AG09309 (cell line): ENCODE measurements around the gene FBXO39.

Experiments used
- DNase-seq: peaks from one replicate; pipeline ENCODE4 v3.0.0-alpha.2; 2010; ENCODE audit warnings: low read depth
- H3K4me3 ChIP-seq: 2 replicates; pipeline ENCODE4 v1.5.1; 2011; ENCODE audit warnings: mild to moderate bottlenecking, low read depth, low read length, moderate library complexity; ENCODE audit not compliant: control insufficient read depth
- CTCF ChIP-seq: IDR thresholded peaks from 2 replicates; pipeline ENCODE4 v1.5.1; 2011; ENCODE audit warnings: mild to moderate bottlenecking, low read depth, low read length, inconsistent platforms; ENCODE audit not compliant: insufficient read depth, control insufficient read depth; ENCODE audit errors: missing control alignments

FBXO39 gene

GRCh38 chr17:6753546-6753945 lies 22.5 kb upstream of the FBXO39 start:
- no peak for TF ChIP-seq CTCF
- H3K4me3 ChIP-seq = no peak overlapping the region
- no peak for DNase-seq

- TF ChIP-seq CTCF = no peak
- DNase-seq = peak; percentile 18
- H3K4me3 ChIP-seq = peak overlapping the region; percentile 58
Measured at GRCh38 chr17:6755281-6755680, 20.7 kb upstream of the FBXO39 start.

GRCh38 chr17:6755731-6756184 lies 20.3 kb upstream of the FBXO39 start, which contains the start of gene XAF1:
XAF1 (plus strand) TSS chr17:6756046; CDS start chr17:6756079, 33 bp downstream.
- peak within 1 kb of the TSS; percentile 58 for H3K4me3 ChIP-seq
- DNase-seq = peak; percentile 34
- TF ChIP-seq CTCF = no peak

GRCh38 chr17:6756425-6757031 lies 19.5 kb upstream of the FBXO39 start:
- DNase-seq = no peak
- no peak for TF ChIP-seq CTCF
- H3K4me3 ChIP-seq = peak overlapping the region; percentile 58

GRCh38 chr17:6757747-6758146 lies 18.3 kb upstream of the FBXO39 start:
- TF ChIP-seq CTCF = no peak
- no peak overlapping the region for H3K4me3 ChIP-seq
- no peak for DNase-seq

GRCh38 chr17:6761779-6762178 lies 14.2 kb upstream of the FBXO39 start:
- DNase-seq = no peak
- no peak overlapping the region for H3K4me3 ChIP-seq
- TF ChIP-seq CTCF = no peak
